Left colon (tissue), 2 donors: ENCODE data around the gene PPP2R2D. TPM values are rescaled to one million over a fixed set of nuclear protein-coding genes. Genes with fewer than 3 reads are reported as not detected.
A peak's percentile ranks its signal among the peaks of the same experiment; 100 is the strongest.
"Not testable (repeated sequence)": the region's sequence is repeated elsewhere in the genome, so short reads cannot be mapped to it uniquely, and the experiment has no call there.

Experiments used
- ATAC-seq: fragments of 200-7000 bp; cut with Tn5 transposase; one replicate; pipeline ENCODE4 v1.9.1; 2020; ENCODE audit warnings: mild to moderate bottlenecking, moderate library complexity
- DNase-seq, 2 donors: peaks; one replicate each; pipeline ENCODE4 v3.0.0-alpha.2; 2020
- intact Hi-C, 2 donors: fragments of 100-400 bp; cut with DNase I in 1 of 2; cut with micrococcal nuclease in 1 of 2; formaldehyde crosslinking; loops; one replicate each; pipeline versions ENCODE4 v1.11.2 to v1.14.0; 2022; cut with DNase I, micrococcal nuclease
- total RNA-seq, 2 donors: library from RNA; stranded (reverse); fragmentation: NEBNext Ultra II Directional; extraction: Animal tissue kit (Norgen Biotek cat#: 25700); gene quantifications; one replicate each; pipeline ENCODE4 v1.2.1, GENCODE V29; 2021
- donor health status: DM: no; HTN: no; CAD: no.
- donor health status: DM: yes; HTN: yes; CAD: no.

PPP2R2D gene
- total RNA-seq, 2 donors from 2014 or later: 28.5 to 30.2 TPM

- intact Hi-C loops: loop anchor here (10.0 kb wide), 2 partner anchors 142 to 262 kb away; no protein-coding TSS in a partner anchor
- DNase-seq: no peak
- ATAC-seq: no peak
Measured at GRCh38 chr10:131882590-131883451, 18.0 kb upstream of the PPP2R2D start.

GRCh38 chr10:131883621-131884393, 17.0 kb upstream of the PPP2R2D start:
- not testable (repeated sequence) for DNase-seq, ATAC-seq
- intact Hi-C loops: loop anchor here (10.0 kb wide), 2 partner anchors 141 to 261 kb away; no protein-coding TSS in a partner anchor

- DNase-seq (peak; percentile 48 to 86), ATAC-seq (peak; percentile 99)
- intact Hi-C loops: loop anchor here (5.0 to 10.0 kb wide), 3 partner anchors 137 to 259 kb away; no protein-coding TSS in a partner anchor
Measured at GRCh38 chr10:131885391-131886165, 15.2 kb upstream of the PPP2R2D start.

GRCh38 chr10:131886237-131886636, 14.6 kb upstream of the PPP2R2D start:
- ATAC-seq: no peak
- no peak for DNase-seq
- intact Hi-C loops: loop anchor here (5.0 to 10.0 kb wide), 3 partner anchors 136 to 259 kb away; no protein-coding TSS in a partner anchor

- DNase-seq: no peak
- intact Hi-C loops: loop anchor here (5.0 to 10.0 kb wide), 3 partner anchors 134 to 257 kb away; no protein-coding TSS in a partner anchor
- no peak for ATAC-seq
Measured at GRCh38 chr10:131888186-131888604, 12.6 kb upstream of the PPP2R2D start.

- no peak for DNase-seq
Measured at GRCh38 chr10:131889755-131890154, 11.1 kb upstream of the PPP2R2D start.

GRCh38 chr10:131890276-131891195, 10.3 kb upstream of the PPP2R2D start:
- intact Hi-C loops: no loop called here
- DNase-seq: no peak
- ATAC-seq: no peak

More at GRCh38 chr10:131889755-131890154, 11.1 kb upstream of the PPP2R2D start:
- intact Hi-C loops: loop anchor here (5.0 to 10.0 kb wide), 3 partner anchors 133 to 255 kb away; no protein-coding TSS in a partner anchor
- ATAC-seq: no peak

GRCh38 chr10:131891196-131891928, 9.4 kb upstream of the PPP2R2D start:
- ATAC-seq (peak; percentile 62), DNase-seq (no peak)

GRCh38 chr10:131891929-131892805, 8.6 kb upstream of the PPP2R2D start:
- no peak for ATAC-seq
- no peak for DNase-seq

More at GRCh38 chr10:131891196-131891928, 9.4 kb upstream of the PPP2R2D start:
- intact Hi-C loops: no loop called here

GRCh38 chr10:131892806-131893675, 7.8 kb upstream of the PPP2R2D start:
- ATAC-seq (no peak), DNase-seq (no peak)
- intact Hi-C loops: no loop called here

More at GRCh38 chr10:131891929-131892805, 8.6 kb upstream of the PPP2R2D start:
- intact Hi-C loops: no loop called here

- ATAC-seq: no peak
- DNase-seq: no peak
- intact Hi-C loops: no loop called here
Measured at GRCh38 chr10:131895116-131895515, 5.7 kb upstream of the PPP2R2D start.

- no peak for ATAC-seq
- DNase-seq: no peak
- intact Hi-C loops: no loop called here
Measured at GRCh38 chr10:131896403-131896802, 4.4 kb upstream of the PPP2R2D start.

GRCh38 chr10:131897297-131897899, 3.4 kb upstream of the PPP2R2D start:
- ATAC-seq (no peak), DNase-seq (no peak)
- intact Hi-C loops: no loop called here

- no peak for ATAC-seq
- DNase-seq: no peak
- intact Hi-C loops: no loop called here
Measured at GRCh38 chr10:131898061-131898460, 2.7 kb upstream of the PPP2R2D start.

GRCh38 chr10:131898713-131899112, 2.1 kb upstream of the PPP2R2D start:
- ATAC-seq (no peak), DNase-seq (no peak)
- intact Hi-C loops: no loop called here
